NB4 (cell line): ENCODE data around the gene RPTN.
A peak's percentile ranks its signal among the peaks of the same experiment; 100 is the strongest.

Experiments
- DNase-seq: peaks from one replicate; pipeline ENCODE4 v3.0.0; 2010; ENCODE audit warnings: low read depth
- H3K4me3 ChIP-seq: one replicate; pipeline ENCODE4 v1.5.1; 2011; ENCODE audit warnings: mild to moderate bottlenecking, low read depth, low read length, moderate library complexity
- MYC ChIP-seq: IDR thresholded peaks from 2 replicates; pipeline ENCODE4 v1.6.1; 2011; ENCODE audit warnings: low read depth, low read length
- POLR2A ChIP-seq: IDR thresholded peaks from 2 replicates; pipeline ENCODE4 v1.6.1; 2011; ENCODE audit warnings: mild to moderate bottlenecking; ENCODE audit not compliant: insufficient read length; ENCODE audit errors: extremely low read depth
- TF ChIP-seq, protein P1 (sequence below): IDR thresholded peaks from one replicate; pipeline ENCODE4 v1.5.1; 2012; ENCODE audit warnings: low read depth, low read length
- TF ChIP-seq, protein P2 (sequence below): IDR thresholded peaks from 2 replicates; pipeline ENCODE4 v1.6.1; 2011; ENCODE audit warnings: low read depth, low read length

RPTN gene

DNA sequence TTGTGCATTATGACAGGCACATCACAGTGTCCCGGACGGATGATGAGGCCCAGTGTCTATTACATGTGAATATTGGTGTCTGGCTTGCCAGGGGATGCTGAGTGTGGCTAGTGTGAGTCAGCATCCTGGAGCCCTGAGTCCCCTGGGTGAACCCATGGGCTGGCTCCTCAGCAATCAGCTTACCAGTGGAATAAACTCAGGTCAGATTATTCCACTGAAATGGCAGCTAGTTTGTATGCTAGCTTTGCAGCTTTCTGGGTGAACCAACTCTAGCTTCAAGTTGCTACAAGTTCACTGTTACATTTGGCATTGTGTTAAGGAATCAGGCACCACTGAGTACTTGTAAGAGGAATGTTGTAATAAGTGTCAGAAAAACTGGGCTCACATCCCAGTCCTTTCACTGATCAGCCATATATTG is 23.9 kb upstream of the RPTN start:
- TF ChIP-seq, protein P1, sequence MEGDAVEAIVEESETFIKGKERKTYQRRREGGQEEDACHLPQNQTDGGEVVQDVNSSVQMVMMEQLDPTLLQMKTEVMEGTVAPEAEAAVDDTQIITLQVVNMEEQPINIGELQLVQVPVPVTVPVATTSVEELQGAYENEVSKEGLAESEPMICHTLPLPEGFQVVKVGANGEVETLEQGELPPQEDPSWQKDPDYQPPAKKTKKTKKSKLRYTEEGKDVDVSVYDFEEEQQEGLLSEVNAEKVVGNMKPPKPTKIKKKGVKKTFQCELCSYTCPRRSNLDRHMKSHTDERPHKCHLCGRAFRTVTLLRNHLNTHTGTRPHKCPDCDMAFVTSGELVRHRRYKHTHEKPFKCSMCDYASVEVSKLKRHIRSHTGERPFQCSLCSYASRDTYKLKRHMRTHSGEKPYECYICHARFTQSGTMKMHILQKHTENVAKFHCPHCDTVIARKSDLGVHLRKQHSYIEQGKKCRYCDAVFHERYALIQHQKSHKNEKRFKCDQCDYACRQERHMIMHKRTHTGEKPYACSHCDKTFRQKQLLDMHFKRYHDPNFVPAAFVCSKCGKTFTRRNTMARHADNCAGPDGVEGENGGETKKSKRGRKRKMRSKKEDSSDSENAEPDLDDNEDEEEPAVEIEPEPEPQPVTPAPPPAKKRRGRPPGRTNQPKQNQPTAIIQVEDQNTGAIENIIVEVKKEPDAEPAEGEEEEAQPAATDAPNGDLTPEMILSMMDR, result no peak
- TF ChIP-seq, protein P2, sequence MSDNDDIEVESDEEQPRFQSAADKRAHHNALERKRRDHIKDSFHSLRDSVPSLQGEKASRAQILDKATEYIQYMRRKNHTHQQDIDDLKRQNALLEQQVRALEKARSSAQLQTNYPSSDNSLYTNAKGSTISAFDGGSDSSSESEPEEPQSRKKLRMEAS, result no peak
- TF ChIP-seq POLR2A (no peak), MYC (no peak)
- H3K4me3 ChIP-seq, result no peak overlapping the region
- peak; percentile 39 for DNase-seq

DNA sequence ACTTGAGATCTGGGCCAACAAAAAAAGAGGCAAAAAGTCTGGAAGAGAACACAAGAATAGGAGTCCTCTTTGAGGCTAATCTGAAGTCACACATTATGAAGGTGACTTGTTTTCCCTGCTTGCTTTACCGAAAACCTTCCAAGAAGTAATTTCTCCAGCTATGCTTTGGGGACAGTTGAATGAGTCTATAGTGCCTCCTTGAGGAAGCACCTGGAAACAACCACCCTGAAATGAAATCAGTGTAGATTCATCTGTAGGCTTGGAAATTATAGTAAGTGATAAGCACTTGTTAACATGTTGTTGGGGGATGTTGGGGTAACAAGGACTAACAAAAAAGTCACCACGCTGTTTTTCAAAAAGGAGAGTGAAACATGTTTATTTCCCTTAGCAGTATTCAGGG is 23.4 kb upstream of the RPTN start:
- DNase-seq, result peak; percentile 52
- no peak overlapping the region for H3K4me3 ChIP-seq
- no peak for TF ChIP-seq POLR2A
- TF ChIP-seq, protein P1, result peak; percentile 50
- TF ChIP-seq MYC, result no peak

DNA sequence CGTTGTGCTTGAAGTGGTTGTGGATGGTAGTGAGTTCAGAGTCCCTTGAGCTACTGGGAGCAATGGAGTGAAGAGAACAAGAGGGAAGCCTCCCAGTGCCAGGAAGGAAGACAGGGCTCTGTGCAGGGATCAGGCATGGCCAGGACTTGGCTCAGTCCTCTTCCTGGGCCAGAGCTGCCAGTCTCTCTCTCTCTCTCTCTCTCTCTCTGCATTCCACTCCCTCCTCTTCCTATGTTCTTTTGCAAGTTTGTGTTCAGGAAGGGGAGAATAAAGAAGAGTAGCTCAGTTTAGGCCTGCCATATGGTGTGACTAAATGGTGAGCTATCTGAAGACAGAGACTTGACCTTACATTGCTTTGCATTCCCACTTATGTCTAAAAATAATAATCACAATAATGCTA is 20.5 kb upstream of the RPTN start:
- no peak overlapping the region for H3K4me3 ChIP-seq
- no peak for DNase-seq

DNA sequence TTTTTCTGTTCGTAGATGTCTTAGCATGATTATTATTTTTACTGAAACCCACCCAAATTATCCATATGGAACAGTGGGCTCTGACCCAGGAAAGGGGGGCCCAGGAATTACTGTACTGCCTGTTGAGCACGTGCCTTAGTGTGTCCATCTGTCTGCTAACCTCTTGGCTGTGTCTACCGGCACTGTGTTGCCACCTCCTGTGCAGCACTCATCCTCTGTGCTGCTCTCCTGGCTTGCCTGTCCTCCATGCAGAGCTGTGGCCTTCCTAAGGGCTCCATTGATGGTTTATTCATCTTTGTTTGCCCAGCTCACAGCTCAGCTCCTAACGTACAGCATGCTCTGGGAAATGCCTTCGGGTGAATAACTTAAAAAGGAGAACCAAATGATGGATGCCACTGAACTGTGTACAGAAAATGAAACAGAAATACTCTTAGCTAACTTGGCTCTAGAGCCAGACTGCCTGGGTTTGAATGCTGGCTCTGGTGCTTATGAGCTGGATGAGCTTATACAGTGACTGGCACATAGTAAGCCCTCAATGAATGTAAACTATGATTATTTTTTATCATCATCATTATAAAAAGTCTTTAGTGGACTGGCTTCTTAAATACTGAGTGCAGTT is 11.4 kb upstream of the RPTN start:
- DNase-seq, result no peak
- TF ChIP-seq, protein P2, result no peak
- TF ChIP-seq POLR2A (no peak), MYC (no peak)
- TF ChIP-seq, protein P1, result no peak
- no peak overlapping the region for H3K4me3 ChIP-seq

More for the DNA sequence above, 20.5 kb upstream of the RPTN start:
- no peak for TF ChIP-seq POLR2A
- TF ChIP-seq, protein P1, result no peak
- TF ChIP-seq, protein P2, result no peak
- no peak for TF ChIP-seq MYC

DNA sequence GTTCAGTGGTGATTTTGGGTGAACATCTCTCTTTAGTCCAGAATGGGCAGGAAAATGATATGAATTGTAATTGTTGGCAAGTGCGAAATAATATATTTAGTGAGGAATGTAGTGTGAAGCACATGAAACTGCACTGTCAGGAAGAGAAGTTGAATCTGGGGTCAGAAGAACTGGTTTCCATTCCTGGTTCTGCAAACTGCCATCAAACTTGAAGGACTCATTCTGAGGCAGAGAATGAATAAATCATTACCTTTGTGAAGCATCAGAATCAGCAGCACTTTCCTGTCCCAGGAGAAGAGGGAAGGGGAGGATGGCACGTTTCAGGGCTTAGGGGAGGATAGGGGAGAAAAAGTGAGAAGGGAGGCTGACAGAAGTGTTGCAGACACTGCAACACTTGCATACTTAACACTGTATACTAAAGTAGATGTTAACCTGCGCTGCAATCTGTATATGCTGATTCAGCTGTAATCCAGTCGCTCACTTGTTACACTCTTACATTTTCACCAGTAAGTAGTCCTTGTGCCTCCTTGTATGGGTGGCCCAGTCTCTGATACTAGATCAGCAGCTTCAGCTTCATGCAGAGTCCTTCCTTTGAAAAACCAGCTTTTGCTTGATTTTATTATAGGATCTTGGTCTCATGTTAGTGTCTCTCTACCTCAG is 10.5 kb upstream of the RPTN start:
- H3K4me3 ChIP-seq, result no peak overlapping the region
- TF ChIP-seq, protein P2, result no peak
- TF ChIP-seq, protein P1, result no peak
- TF ChIP-seq MYC, result no peak
- no peak for DNase-seq
